HepG2 (cell line): ENCODE measurements around the gene GPC6. TPM values are rescaled to one million over a fixed set of nuclear protein-coding genes. Genes with fewer than 3 reads are reported as not detected.

Experiments used
- ARNTL ChIP-seq: sonication (generic); formaldehyde crosslinking; IDR thresholded peaks from 2 replicates; pipeline ENCODE4 v1.4.0; 2020; ENCODE audit warnings: mild to moderate bottlenecking, missing genetic modification reagents
- BRD4 ChIP-seq: sonication (generic); formaldehyde crosslinking; IDR thresholded peaks from 2 replicates; pipeline ENCODE4 v1.4.0; 2020; ENCODE audit warnings: missing genetic modification reagents
- ELF3 ChIP-seq: IDR thresholded peaks from 2 replicates; pipeline ENCODE4 v1.6.1; 2016; ENCODE audit warnings: missing genetic modification reagents, missing compliant biosample characterization
- GFI1 ChIP-seq: sonication (generic); formaldehyde crosslinking; IDR thresholded peaks from 2 replicates; pipeline ENCODE4 v1.5.0; 2020; ENCODE audit warnings: missing genetic modification reagents, mild to moderate bottlenecking, borderline replicate concordance
- HDAC1 ChIP-seq: sonication (generic); formaldehyde crosslinking; IDR thresholded peaks from 2 replicates; pipeline ENCODE4 v1.5.1; 2020; ENCODE audit warnings: mild to moderate bottlenecking, missing genetic modification reagents
- HMGXB3 ChIP-seq: sonication (generic); formaldehyde crosslinking; IDR thresholded peaks from 2 replicates; pipeline ENCODE4 v1.4.0; 2020; ENCODE audit warnings: missing genetic modification reagents, borderline replicate concordance
- NFIC ChIP-seq: IDR thresholded peaks from 2 replicates; pipeline ENCODE4 v1.6.1; 2012; ENCODE audit warnings: mild to moderate bottlenecking, low read length, inconsistent platforms
- NR2F2 ChIP-seq: IDR thresholded peaks from 2 replicates; pipeline ENCODE4 v1.6.1; 2012; ENCODE audit warnings: low read depth, inconsistent platforms, borderline replicate concordance
- NR2F6 ChIP-seq, 2 experiments: IDR thresholded peaks; 2 replicates each; pipeline ENCODE4 v1.6.1; 2016; ENCODE audit warnings: antibody characterized with exemption in 1 of 2, mild to moderate bottlenecking in 1 of 2
- PLSCR1 ChIP-seq: sonication (generic); formaldehyde crosslinking; IDR thresholded peaks from 2 replicates; pipeline ENCODE4 v1.5.0; 2020; ENCODE audit warnings: missing genetic modification reagents, mild to moderate bottlenecking, borderline replicate concordance
- POLR2A ChIP-seq, 2 experiments: IDR thresholded peaks; 2 replicates each; pipeline ENCODE4 v1.6.1; 2011; ENCODE audit warnings: low read depth in 2 of 2, low read length in 2 of 2, mild to moderate bottlenecking in 1 of 2, moderate library complexity in 1 of 2; ENCODE audit not compliant: insufficient read depth in 1 of 2
- POLR2AphosphoS5 ChIP-seq: IDR thresholded peaks from 2 replicates; pipeline ENCODE4 v1.6.1; 2012; ENCODE audit warnings: low read depth, low read length
- SOX13 ChIP-seq, 3 experiments: fragments of 450-650 bp in 1 of 3; sonication (generic) in 1 of 3; formaldehyde crosslinking in 1 of 3; IDR thresholded peaks in 2 of 3; conservative IDR thresholded peaks in 1 of 3; 2 replicates each; pipeline versions ENCODE4 v1.5.0 to v1.6.1; 2016 to 2020; ENCODE audit warnings: antibody characterized with exemption in 1 of 3, mild to moderate bottlenecking in 1 of 3, missing compliant biosample characterization in 1 of 3, missing genetic modification reagents in 1 of 3, moderate library complexity in 1 of 3
- STAG1 ChIP-seq: sonication (generic); formaldehyde crosslinking; IDR thresholded peaks from 2 replicates; pipeline ENCODE4 v1.4.0; 2020; ENCODE audit warnings: missing genetic modification reagents
- TFAP4 ChIP-seq: sonication (generic); IDR thresholded peaks from 2 replicates; pipeline ENCODE4 v1.6.1; 2016; ENCODE audit warnings: low read depth, borderline replicate concordance
- TGIF2 ChIP-seq: IDR thresholded peaks from 2 replicates; pipeline ENCODE4 v1.6.1; 2016; ENCODE audit warnings: control low read depth, missing compliant biosample characterization
- ZBTB7A ChIP-seq: sonication (generic); formaldehyde crosslinking; IDR thresholded peaks from 2 replicates; pipeline ENCODE4 v1.8.0; 2022; ENCODE audit warnings: mild to moderate bottlenecking, missing genetic modification reagents
- ZKSCAN5 ChIP-seq: sonication (generic); formaldehyde crosslinking; IDR thresholded peaks from 2 replicates; pipeline ENCODE4 v1.5.1; 2020; ENCODE audit warnings: mild to moderate bottlenecking, missing genetic modification reagents
- ZNF225 ChIP-seq: sonication (generic); formaldehyde crosslinking; IDR thresholded peaks from 2 replicates; pipeline ENCODE4 v1.4.0; 2020; ENCODE audit warnings: mild to moderate bottlenecking, missing genetic modification reagents
- ZNF292 ChIP-seq: sonication (generic); formaldehyde crosslinking; IDR thresholded peaks from 2 replicates; pipeline ENCODE4 v1.8.1; 2022; ENCODE audit warnings: mild to moderate bottlenecking, low read depth, missing genetic modification reagents, borderline replicate concordance
- ZNF501 ChIP-seq: sonication (generic); formaldehyde crosslinking; IDR thresholded peaks from 2 replicates; pipeline ENCODE4 v1.5.1; 2020; ENCODE audit warnings: mild to moderate bottlenecking, moderate library complexity, missing genetic modification reagents
- ZNF605 ChIP-seq: sonication (generic); formaldehyde crosslinking; IDR thresholded peaks from 2 replicates; pipeline ENCODE4 v1.8.0; 2022; ENCODE audit warnings: mild to moderate bottlenecking, missing genetic modification reagents
- ZNF784 ChIP-seq: sonication (generic); formaldehyde crosslinking; IDR thresholded peaks from 2 replicates; pipeline ENCODE4 v1.5.1; 2020; ENCODE audit warnings: missing genetic modification reagents, mild to moderate bottlenecking, borderline replicate concordance
- ZNF850 ChIP-seq: sonication (generic); formaldehyde crosslinking; conservative IDR thresholded peaks from 2 replicates; pipeline ENCODE4 v1.9.0; 2021; ENCODE audit warnings: mild to moderate bottlenecking, missing genetic modification reagents
- polyA plus RNA-seq, 8 experiments: library from polyadenylated mRNA; depleted of rRNA in 3 of 8; stranded (reverse) in 7 of 8; unstranded in 1 of 8; fragments of >200 nt; fragmentation: Illumina TruSeq in 4 of 8; extraction: Trizol in 4 of 8; gene quantifications; 2 replicates each; pipeline versions ENCODE4 v1.2.1 to v1.2.3, GENCODE V29; 2011 to 2016; ENCODE audit warnings: low read depth in 4 of 8, missing spikeins in 1 of 8, mixed read lengths in 1 of 8; ENCODE audit not compliant: insufficient read depth in 1 of 8
- total RNA-seq, 5 experiments: library from RNA; depleted of rRNA; stranded (reverse); fragments of >200 nt; fragmentation: Illumina TruSeq; extraction: Trizol; gene quantifications; 2 replicates each; pipeline ENCODE4 v1.2.3, GENCODE V29; 2016; ENCODE audit warnings: low read depth in 1 of 5

Gene GPC6
- total and polyA plus RNA-seq, 2 of the 13 experiments (the other 11 are each of a cell fraction or from before 2014, with no cell fraction given) = 24.5 to 33.9 TPM

- TF ChIP-seq ZNF784 (CRISPR knock-in tag) = peak; percentile 17; the same call in 1 of the 2 replicates
- TF ChIP-seq NFIC = no peak
- no peak for TF ChIP-seq ZNF225 (CRISPR knock-in tag)
- 0 out of 2 replicates have a peak, but pooled peaks have one; percentile 21 for TF ChIP-seq HMGXB3 (CRISPR knock-in tag)
- TF ChIP-seq STAG1 (CRISPR knock-in tag) = 0 out of 2 replicates have a peak, but pooled peaks have one; percentile 1
- TF ChIP-seq HDAC1 (CRISPR knock-in tag) = no peak
- TF ChIP-seq ARNTL (CRISPR knock-in tag) = no peak
- TF ChIP-seq TGIF2 (CRISPR knock-in tag) = peak; percentile 66
- TF ChIP-seq NR2F6 (IDR thresholded peaks at IDR 0.05) = no peak; the same call in 1 of the 2 replicates
- TF ChIP-seq NR2F6 (CRISPR knock-in tag; IDR thresholded peaks at IDR 0.05) = peak; percentile 55; the same call in 1 of the 2 replicates
- no peak for TF ChIP-seq ZNF605 (CRISPR knock-in tag)
- TF ChIP-seq BRD4 (CRISPR knock-in tag) = no peak
- TF ChIP-seq ZNF501 (CRISPR knock-in tag) = peak; percentile 21; the same call in 1 of the 2 replicates
- no peak for TF ChIP-seq ZNF850 (CRISPR knock-in tag)
- TF ChIP-seq ZNF292 (CRISPR knock-in tag) = 0 out of 2 replicates have a peak, but pooled peaks have one; percentile 1
- TF ChIP-seq PLSCR1 (CRISPR knock-in tag) = no peak
- no peak for TF ChIP-seq NR2F2
- TF ChIP-seq ZKSCAN5 (CRISPR knock-in tag) = no peak
- 0 out of 2 replicates have a peak, but pooled peaks have one; percentile 11 for TF ChIP-seq ELF3 (CRISPR knock-in tag)
- 0 out of 4 replicates have a peak, but pooled peaks have one; percentile 26 to 64 for TF ChIP-seq POLR2A (IDR thresholded peaks at IDR 0.05; ENCODE audit: insufficient read depth in 1 of 2, low read depth in 2 of 2, low read length in 2 of 2)
- no peak for TF ChIP-seq ZBTB7A (CRISPR knock-in tag)
- TF ChIP-seq SOX13 (IDR thresholded peaks at IDR 0.05) = no peak
- TF ChIP-seq SOX13 (CRISPR knock-in tag; conservative IDR thresholded peaks at IDR 0.05 in 1 of 2, IDR thresholded peaks at IDR 0.05 in 1 of 2) = peak in 1 of 2 experiments; percentile 52; a peak in 2 of 4 replicates
- peak; percentile 19; the same call in 1 of the 2 replicates for TF ChIP-seq TFAP4
- TF ChIP-seq POLR2AphosphoS5 = peak; percentile 59
- no peak for TF ChIP-seq GFI1 (CRISPR knock-in tag)
These were observed at the start of gene GPC6 (continued) for GRCh38 chr13:93226623-93227279.
